ENCODE measurements around the gene S100A10.

- TF ChIP-seq CTCF (conservative IDR thresholded peaks at IDR 0.05; ENCODE audit: low read length) (no peak), EZH2phosphoT487 (IDR thresholded peaks at IDR 0.05; ENCODE audit: borderline replicate concordance, low read depth, low read length) (no peak)
Measured at GRCh38 chr1:151998611-151999362, 5.1 kb upstream of the S100A10 start.

Measured in OCI-LY7 (cell line).